Brain microvascular endothelial cell (primary cell): ENCODE data around the gene ABHD17C.
A peak's percentile ranks its signal among the peaks of the same experiment; 100 is the strongest.

Experiments used
- DNase-seq: peaks from one replicate; pipeline ENCODE4 v3.0.0-alpha.2; 2020
- H3K27ac ChIP-seq: fragments of 250-450 bp; sonication (Bioruptor Pico); 2 replicates; pipeline ENCODE4 v1.5.1; 2020; ENCODE audit warnings: mild to moderate bottlenecking, moderate library complexity
- H3K27me3 ChIP-seq: fragments of 250-450 bp; sonication (Bioruptor Pico); replicated peaks from 2 replicates; pipeline ENCODE4 v1.5.1; 2020; ENCODE audit warnings: mild to moderate bottlenecking
- H3K36me3 ChIP-seq: fragments of 250-450 bp; sonication (Bioruptor Pico); replicated peaks from 2 replicates; pipeline ENCODE4 v1.5.1; 2020; ENCODE audit warnings: mild to moderate bottlenecking
- H3K4me3 ChIP-seq: 2 replicates; pipeline ENCODE4 v1.5.1; 2011; ENCODE audit warnings: low read depth, mild to moderate bottlenecking, control low read depth, low read length, moderate library complexity
- in situ Hi-C: cut with HindIII; loops from 2 replicates; pipeline ENCODE4 v1.10.0; 2017; ENCODE audit warnings: low sequenced_read_pairs, low pct_ligation_motif_present
- TF ChIP-seq, protein P1 (sequence below): IDR thresholded peaks from 2 replicates; pipeline ENCODE4 v1.5.1; 2011; ENCODE audit warnings: low read depth, mild to moderate bottlenecking, moderate library complexity, low read length, control low read depth, inconsistent platforms; ENCODE audit errors: missing control alignments

ABHD17C gene

GRCh38 chr15:80776420-80777045 lies 81.4 kb downstream of the ABHD17C start:
- peak; percentile 80 for DNase-seq
- TF ChIP-seq, protein P1, sequence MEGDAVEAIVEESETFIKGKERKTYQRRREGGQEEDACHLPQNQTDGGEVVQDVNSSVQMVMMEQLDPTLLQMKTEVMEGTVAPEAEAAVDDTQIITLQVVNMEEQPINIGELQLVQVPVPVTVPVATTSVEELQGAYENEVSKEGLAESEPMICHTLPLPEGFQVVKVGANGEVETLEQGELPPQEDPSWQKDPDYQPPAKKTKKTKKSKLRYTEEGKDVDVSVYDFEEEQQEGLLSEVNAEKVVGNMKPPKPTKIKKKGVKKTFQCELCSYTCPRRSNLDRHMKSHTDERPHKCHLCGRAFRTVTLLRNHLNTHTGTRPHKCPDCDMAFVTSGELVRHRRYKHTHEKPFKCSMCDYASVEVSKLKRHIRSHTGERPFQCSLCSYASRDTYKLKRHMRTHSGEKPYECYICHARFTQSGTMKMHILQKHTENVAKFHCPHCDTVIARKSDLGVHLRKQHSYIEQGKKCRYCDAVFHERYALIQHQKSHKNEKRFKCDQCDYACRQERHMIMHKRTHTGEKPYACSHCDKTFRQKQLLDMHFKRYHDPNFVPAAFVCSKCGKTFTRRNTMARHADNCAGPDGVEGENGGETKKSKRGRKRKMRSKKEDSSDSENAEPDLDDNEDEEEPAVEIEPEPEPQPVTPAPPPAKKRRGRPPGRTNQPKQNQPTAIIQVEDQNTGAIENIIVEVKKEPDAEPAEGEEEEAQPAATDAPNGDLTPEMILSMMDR = peak; percentile 91
- no peak overlapping the region for H3K27ac ChIP-seq

GRCh38 chr15:80777137-80777536 lies 82.0 kb downstream of the ABHD17C start:
- in situ Hi-C loops = no loop called here
- TF ChIP-seq, protein P1 = no peak
- DNase-seq = peak; percentile 80
- Histone ChIP-seq H3K27ac (no peak overlapping the region), H3K36me3 (no peaks in the 10 kb centered on the region), H3K4me3 (no peak overlapping the region), H3K27me3 (no peaks in the 10 kb centered on the region)

More at GRCh38 chr15:80776420-80777045, 81.4 kb downstream of the ABHD17C start:
- in situ Hi-C loops = no loop called here
- no peaks in the 10 kb centered on the region for H3K36me3 ChIP-seq
- H3K4me3 ChIP-seq = no peak overlapping the region
- H3K27me3 ChIP-seq = no peaks in the 10 kb centered on the region

- TF ChIP-seq, protein P1 = no peak
- no peak overlapping the region for H3K27ac ChIP-seq
- in situ Hi-C loops = no loop called here
- no peak overlapping the region for H3K4me3 ChIP-seq
- no peaks in the 10 kb centered on the region for H3K36me3 ChIP-seq
- no peaks in the 10 kb centered on the region for H3K27me3 ChIP-seq
- no peak for DNase-seq
These were observed 82.9 kb downstream of the ABHD17C start for GRCh38 chr15:80777826-80778620.

DNA sequence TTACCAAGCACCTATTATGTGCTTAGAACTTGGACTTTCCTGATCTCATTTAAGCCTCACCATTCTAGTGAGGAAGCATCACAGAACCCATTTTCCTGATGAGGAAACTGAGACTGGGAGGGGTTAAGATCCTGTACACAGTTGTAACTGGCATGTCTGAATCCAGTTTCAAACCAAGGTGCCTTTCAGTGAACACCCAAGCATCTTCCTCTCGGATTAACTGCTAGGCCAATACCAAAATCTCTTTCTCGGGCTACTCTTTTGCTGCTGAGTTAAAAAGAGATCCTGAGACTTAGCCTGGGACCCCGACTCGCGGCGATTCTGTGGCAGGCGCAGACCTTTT lies 83.5 kb downstream of the ABHD17C start:
- Histone ChIP-seq H3K4me3 (no peak overlapping the region), H3K27ac (no peak overlapping the region), H3K27me3 (no peaks in the 10 kb centered on the region), H3K36me3 (no peaks in the 10 kb centered on the region)
- in situ Hi-C loops = no loop called here
- TF ChIP-seq, protein P1 = no peak
- no peak for DNase-seq

DNA sequence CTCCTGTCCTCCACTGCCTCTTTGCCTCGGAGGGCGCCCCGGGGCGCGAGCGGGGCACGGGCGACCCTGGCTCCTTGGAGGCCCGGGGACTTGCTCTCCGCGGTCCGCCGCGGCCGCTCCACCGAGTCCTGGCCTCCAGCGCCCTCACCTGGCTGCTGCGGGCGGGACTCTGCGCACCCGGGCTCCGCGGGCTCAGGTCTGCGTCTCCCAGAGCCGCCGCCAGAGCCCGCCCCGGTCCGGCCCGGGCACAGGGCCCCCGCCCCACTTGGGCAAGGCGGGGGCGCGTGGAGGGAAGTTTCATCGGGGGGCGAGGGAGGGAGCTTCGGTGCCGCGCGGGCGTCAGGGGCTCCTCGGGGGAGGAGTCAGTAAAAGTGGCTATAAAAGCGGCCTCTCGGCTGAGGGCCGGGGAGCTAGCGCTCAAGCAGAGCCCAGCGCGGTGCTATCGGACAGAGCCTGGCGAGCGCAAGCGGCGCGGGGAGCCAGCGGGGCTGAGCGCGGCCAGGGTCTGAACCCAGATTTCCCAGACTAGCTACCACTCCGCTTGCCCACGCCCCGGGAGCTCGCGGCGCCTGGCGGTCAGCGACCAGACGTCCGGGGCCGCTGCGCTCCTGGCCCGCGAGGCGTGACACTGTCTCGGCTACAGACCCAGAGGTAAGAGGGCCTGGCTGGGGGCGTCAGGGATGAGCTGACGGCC lies 84.0 kb downstream of the ABHD17C start, which contains the start of gene CEMIP:
CEMIP (plus strand) TSS at position 407 of the 694 bp plus-strand sequence. CDS start 94,510 bp downstream, outside the sequence.
- no peaks in the 10 kb centered on the region for H3K27me3 ChIP-seq
- no peak within 1 kb of the TSS for H3K27ac ChIP-seq
- peak; percentile 61 for DNase-seq
- TF ChIP-seq, protein P1 = peak; percentile 68
- H3K4me3 ChIP-seq = peak within 1 kb of the TSS; percentile 59
- H3K36me3 ChIP-seq = no peaks in the 10 kb centered on the region
- in situ Hi-C loops = no loop called here
